K562 (cell line): ENCODE data around the gene CNIH3. TPM values are rescaled to one million over a fixed set of nuclear protein-coding genes. Genes with fewer than 3 reads are reported as not detected.

ENCODE experiments used
- ATAC-seq: fragments of 200-7000 bp; cut with Tn5 transposase; 3 replicates; pipeline ENCODE4 v1.9.1; 2020; ENCODE audit warnings: moderate library complexity
- BruUV-seq: library from RNA; stranded (reverse); fragments of 400-500 nt; replicated peaks from 2 replicates; lab custom pipeline; 2021; lab: Mats Ljungman, UMichigan
- CTCF ChIA-PET: fragments of 300-600 bp; formaldehyde crosslinking; extraction: SDS; loops from one replicate; lab custom pipeline; 2021; ENCODE audit warnings: low intra/inter-chr PET ratio; lab: Yijun Ruan, JAX
- POLR2A ChIA-PET: fragments of 300-600, 350-650 bp; sonication (Branson Sonifier 250); formaldehyde crosslinking; extraction: SDS; loops from one replicate; lab custom pipeline; 2021; ENCODE audit warnings: antibody characterized with exemption, inconsistent platforms; lab: Yijun Ruan, JAX
- DNase-seq, 4 experiments: peaks; one replicate each; pipeline versions ENCODE4 v3.0.0 to v3.0.0-alpha.2; 2011 to 2018; ENCODE audit warnings: low spot score in 3 of 4, mixed read lengths in 3 of 4; ENCODE audit errors: extremely low read depth in 1 of 4
- FAIRE-seq: peaks from 2 replicates; lab custom pipeline; 2011; peaks lifted over from hg19 to GRCh38; lab: Jason Lieb, UNC
- H2AFZ ChIP-seq: 2 replicates; pipeline ENCODE4 v1.6.0; 2011; ENCODE audit warnings: low read depth, low read length, control low read depth, inconsistent platforms
- H3K27ac ChIP-seq: fragments of 200-600 bp; 3 replicates; pipeline ENCODE4 v1.8.0; 2011; ENCODE audit warnings: low read depth, mild to moderate bottlenecking, control low read depth, inconsistent platforms, low read length, moderate library complexity, mixed read lengths; ENCODE audit errors: extremely low read depth
- H3K27me3 ChIP-seq, 2 experiments: fragments of 300-600 bp in 1 of 2; 2 replicates in 1 of 2; 3 replicates in 1 of 2; pipeline versions ENCODE4 v1.6.0 to v1.8.0; 2011; ENCODE audit warnings: inconsistent platforms in 2 of 2, low read length in 2 of 2, mild to moderate bottlenecking in 1 of 2, mixed read lengths in 1 of 2, moderate library complexity in 1 of 2; ENCODE audit not compliant: control insufficient read depth in 2 of 2, insufficient read depth in 2 of 2
- H3K36me3 ChIP-seq: fragments of 300-600 bp; 3 replicates; pipeline ENCODE4 v1.8.0; 2011; ENCODE audit warnings: mild to moderate bottlenecking, low read length, inconsistent platforms; ENCODE audit not compliant: control insufficient read depth, insufficient read depth
- H3K4me1 ChIP-seq, 2 experiments: fragments of 200-600 bp in 1 of 2; replicated peaks in 1 of 2; 2 replicates in 1 of 2; 3 replicates in 1 of 2; pipeline versions ENCODE4 v1.5.1 to v1.8.0; 2011; ENCODE audit warnings: inconsistent platforms in 2 of 2, low read length in 2 of 2, mild to moderate bottlenecking in 1 of 2, mixed read lengths in 1 of 2, moderate library complexity in 1 of 2; ENCODE audit not compliant: control insufficient read depth in 2 of 2, insufficient read depth in 2 of 2
- H3K4me2 ChIP-seq: 2 replicates; pipeline ENCODE4 v1.6.1; 2011; ENCODE audit warnings: low read length, control low read depth, inconsistent platforms, mixed read lengths; ENCODE audit not compliant: insufficient read depth
- H3K4me3 ChIP-seq: fragments of 200-600 bp; sonication (generic), shearing (Covaris generic); 2 replicates; pipeline ENCODE4 v1.5.1; 2016; ENCODE audit warnings: control low read depth, inconsistent platforms
- H3K79me2 ChIP-seq: fragments of 200-600 bp; 3 replicates; pipeline ENCODE4 v1.8.0; 2011; ENCODE audit warnings: low read length, inconsistent platforms; ENCODE audit not compliant: control insufficient read depth, insufficient read depth
- H3K9ac ChIP-seq, 2 experiments: 2 replicates each; pipeline versions ENCODE4 v1.6.0 to v1.6.1; 2011; ENCODE audit warnings: low read depth in 2 of 2, low read length in 2 of 2, control low read depth in 1 of 2, inconsistent platforms in 1 of 2, mild to moderate bottlenecking in 1 of 2, mixed read lengths in 1 of 2; ENCODE audit not compliant: insufficient read depth in 1 of 2
- H3K9me1 ChIP-seq: one replicate; pipeline ENCODE4 v1.6.0; 2011; ENCODE audit warnings: inconsistent platforms, mild to moderate bottlenecking, low read length, moderate library complexity; ENCODE audit not compliant: control insufficient read depth, insufficient read depth
- H3K9me3 ChIP-seq: replicated peaks from 2 replicates; pipeline ENCODE4 v1.5.1; 2011; ENCODE audit warnings: low read depth, low read length, inconsistent platforms; ENCODE audit not compliant: control insufficient read depth, insufficient read depth
- H4K20me1 ChIP-seq: replicated peaks from 2 replicates; pipeline ENCODE4 v1.6.1; 2011; ENCODE audit warnings: low read length, inconsistent platforms, mixed read lengths; ENCODE audit not compliant: control insufficient read depth, insufficient read depth
- CBX3 ChIP-seq, 2 experiments: IDR thresholded peaks; 1 replicate in 1 of 2; 2 replicates in 1 of 2; pipeline ENCODE4 v1.6.1; 2012; ENCODE audit warnings: inconsistent platforms in 2 of 2, low read length in 2 of 2, borderline replicate concordance in 1 of 2, control low read depth in 1 of 2
- FOS ChIP-seq: IDR thresholded peaks from 3 replicates; pipeline ENCODE4 v1.6.1; 2011; ENCODE audit not compliant: insufficient read length; ENCODE audit errors: extremely low read depth
- HDGF ChIP-seq: fragments of 450-650 bp; IDR thresholded peaks from 2 replicates; pipeline ENCODE4 v1.6.1; 2016
- KAT2B ChIP-seq: IDR thresholded peaks from one replicate; pipeline ENCODE4 v1.6.1; 2012; ENCODE audit warnings: low read depth, mild to moderate bottlenecking, control low read depth, inconsistent platforms, low read length, moderate library complexity
- POLR3G ChIP-seq: IDR thresholded peaks from 2 replicates; pipeline ENCODE4 v1.6.1; 2011; ENCODE audit not compliant: insufficient read length, insufficient replicate concordance; ENCODE audit errors: extremely low read depth
- SIN3B ChIP-seq: fragments of 450-650 bp; IDR thresholded peaks from 2 replicates; pipeline ENCODE4 v1.6.1; 2017; ENCODE audit warnings: low read depth, mild to moderate bottlenecking, moderate library complexity
- U2AF1 ChIP-seq: fragments of 200-400 bp; formaldehyde crosslinking; optimal IDR thresholded peaks from 2 replicates; pipeline ENCODE3; 2017; ENCODE audit warnings: mild to moderate bottlenecking, low read depth, low read length, moderate library complexity
- ZNF146 ChIP-seq: IDR thresholded peaks from one replicate; pipeline ENCODE4 v1.6.1; 2018; ENCODE audit warnings: missing compliant biosample characterization; ENCODE audit not compliant: unreplicated experiment
- WGBS: fragments of 100-300 bp; shearing (Covaris generic); methylation state at CpG from one replicate; pipeline ENCODE4 v1.1.6; 2016; ENCODE audit warnings: low coverage, mixed read lengths; ENCODE audit not compliant: insufficient coverage; ENCODE audit errors: missing lambda C conversion rate; 5-methylcytosine and 5-hydroxymethylcytosine counted together
- in situ Hi-C: fragments of 300-500 bp; cut with MboI; formaldehyde crosslinking; loops from 4 replicates; pipeline ENCODE4 v1.15.0; 2018; ENCODE audit warnings: inconsistent platforms, mixed read lengths
- intact Hi-C: fragments of 100-400 bp; cut with micrococcal nuclease; formaldehyde crosslinking; loops from 2 replicates; pipeline ENCODE4 v1.14.2; 2022
- polyA plus RNA-seq, 8 experiments: library from polyadenylated mRNA; depleted of rRNA in 4 of 8; stranded (reverse) in 5 of 8; unstranded in 3 of 8; fragments of >200 nt; fragmentation: Nextera tagmentation in 2 of 8; fragmentation: Illumina TruSeq in 1 of 8; extraction: Ambion mirVana in 2 of 8; extraction: Trizol in 1 of 8; gene quantifications; 2 replicates each; pipeline versions ENCODE4 v1.2.1 to v1.2.3, GENCODE V29; 2011 to 2014; ENCODE audit warnings: inconsistent platforms in 1 of 8, missing spikeins in 1 of 8
- total RNA-seq, 7 experiments: library from RNA; depleted of rRNA in 6 of 7; stranded (reverse); fragments of >200 nt in 6 of 7; fragmentation: Illumina TruSeq in 2 of 7; extraction: Trizol in 2 of 7; gene quantifications; 2 replicates each; pipeline versions ENCODE4 v1.2.1 to v1.2.3, GENCODE V29; 2011 to 2021; ENCODE audit warnings: low replicate concordance in 1 of 7
- TF ChIP-seq, protein P1 (sequence below): fragments of 450-650 bp; formaldehyde crosslinking; IDR thresholded peaks from 2 replicates; pipeline ENCODE4 v1.4.0; 2020; ENCODE audit warnings: mild to moderate bottlenecking, moderate library complexity
- TF ChIP-seq, protein P2 (sequence below): fragments of 250-450 bp; sonication (Bioruptor Pico); IDR thresholded peaks from 2 replicates; pipeline ENCODE4 v1.4.0; 2020; ENCODE audit warnings: mild to moderate bottlenecking

CNIH3 gene
- total and polyA plus RNA-seq, 9 of the 15 experiments (the other 6 are each of a cell fraction or from before 2014, with no cell fraction given), result 0.14 to 1.8 (median 0.79) TPM

DNA sequence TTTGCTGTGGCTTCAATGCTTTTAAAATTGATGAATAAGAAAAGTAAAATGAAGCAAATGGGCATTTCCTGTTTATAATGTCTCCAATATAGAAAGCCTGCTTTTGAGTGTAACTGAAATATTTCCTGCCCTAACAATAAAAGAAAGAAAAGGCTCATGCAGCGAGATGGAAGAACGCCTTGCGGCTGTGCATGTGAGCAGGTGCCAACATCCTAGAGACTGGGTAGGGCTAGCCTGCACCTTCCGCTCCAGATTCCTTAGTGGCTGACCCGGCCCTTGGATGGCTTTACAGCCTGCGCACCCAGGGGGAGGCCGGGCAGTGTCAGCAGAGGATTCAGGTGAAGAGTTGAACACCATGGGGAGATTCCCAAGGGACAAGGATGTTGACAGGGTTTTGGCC, 21.8 kb downstream of the CNIH3 start:
- FAIRE-seq (no peak), DNase-seq (no peak), ATAC-seq (no peak)
- Histone ChIP-seq H2AFZ (no peak overlapping the region), H3K36me3 (no peaks in the 10 kb centered on the region), H3K79me2 (no peaks in the 10 kb centered on the region), H3K9me3 (no peaks in the 10 kb centered on the region), H3K9ac (no peak overlapping the region), H3K27me3 (peaks cover 56 to 71% of the 10 kb centered on the region in 2 experiments), H3K27ac (no peak overlapping the region), H3K4me1 (no peaks in the 10 kb centered on the region), H3K4me2 (no peak overlapping the region), H3K9me1 (no peaks in the 10 kb centered on the region), H3K4me3 (no peak overlapping the region), H4K20me1 (no peaks in the 10 kb centered on the region)
- TF ChIP-seq KAT2B, result no peak
- TF ChIP-seq CBX3 (IDR thresholded peaks at IDR 0.05; ENCODE audit: borderline replicate concordance in 1 of 2, low read length in 2 of 2), result no peak
- TF ChIP-seq SIN3B, result no peak
- TF ChIP-seq, protein P1, sequence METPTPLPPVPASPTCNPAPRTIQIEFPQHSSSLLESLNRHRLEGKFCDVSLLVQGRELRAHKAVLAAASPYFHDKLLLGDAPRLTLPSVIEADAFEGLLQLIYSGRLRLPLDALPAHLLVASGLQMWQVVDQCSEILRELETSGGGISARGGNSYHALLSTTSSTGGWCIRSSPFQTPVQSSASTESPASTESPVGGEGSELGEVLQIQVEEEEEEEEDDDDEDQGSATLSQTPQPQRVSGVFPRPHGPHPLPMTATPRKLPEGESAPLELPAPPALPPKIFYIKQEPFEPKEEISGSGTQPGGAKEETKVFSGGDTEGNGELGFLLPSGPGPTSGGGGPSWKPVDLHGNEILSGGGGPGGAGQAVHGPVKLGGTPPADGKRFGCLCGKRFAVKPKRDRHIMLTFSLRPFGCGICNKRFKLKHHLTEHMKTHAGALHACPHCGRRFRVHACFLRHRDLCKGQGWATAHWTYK (CRISPR knock-in tag), result no peak
- no peak for TF ChIP-seq POLR3G
- no peak for TF ChIP-seq U2AF1
- no peak for TF ChIP-seq FOS
- no peak for TF ChIP-seq ZNF146 (CRISPR knock-in tag)
- no peak for TF ChIP-seq HDGF
- TF ChIP-seq, protein P2, sequence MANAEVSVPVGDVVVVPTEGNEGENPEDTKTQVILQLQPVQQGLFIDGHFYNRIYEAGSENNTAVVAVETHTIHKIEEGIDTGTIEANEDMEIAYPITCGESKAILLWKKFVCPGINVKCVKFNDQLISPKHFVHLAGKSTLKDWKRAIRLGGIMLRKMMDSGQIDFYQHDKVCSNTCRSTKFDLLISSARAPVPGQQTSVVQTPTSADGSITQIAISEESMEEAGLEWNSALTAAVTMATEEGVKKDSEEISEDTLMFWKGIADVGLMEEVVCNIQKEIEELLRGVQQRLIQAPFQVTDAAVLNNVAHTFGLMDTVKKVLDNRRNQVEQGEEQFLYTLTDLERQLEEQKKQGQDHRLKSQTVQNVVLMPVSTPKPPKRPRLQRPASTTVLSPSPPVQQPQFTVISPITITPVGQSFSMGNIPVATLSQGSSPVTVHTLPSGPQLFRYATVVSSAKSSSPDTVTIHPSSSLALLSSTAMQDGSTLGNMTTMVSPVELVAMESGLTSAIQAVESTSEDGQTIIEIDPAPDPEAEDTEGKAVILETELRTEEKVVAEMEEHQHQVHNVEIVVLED, result no peak
- no TSS peak for BruUV-seq
- 2% methylated on average over 7 of the region's 7 CpGs for WGBS
- intact Hi-C loops, result no loop called here
- POLR2A ChIA-PET, result interaction anchor here (0.8 kb wide), 1 partner anchor 10 kb away, joined by 3 read pairs; no protein-coding TSS in a partner anchor
- in situ Hi-C loops, result no loop called here
- CTCF ChIA-PET, result no interaction called here
